ENCODE measurements around the gene HSPB1.
"Not testable (repeated sequence)": the region's sequence is repeated elsewhere in the genome, so short reads cannot be mapped to it uniquely, and the experiment has no call there.

The HSPB1 gene

DNA sequence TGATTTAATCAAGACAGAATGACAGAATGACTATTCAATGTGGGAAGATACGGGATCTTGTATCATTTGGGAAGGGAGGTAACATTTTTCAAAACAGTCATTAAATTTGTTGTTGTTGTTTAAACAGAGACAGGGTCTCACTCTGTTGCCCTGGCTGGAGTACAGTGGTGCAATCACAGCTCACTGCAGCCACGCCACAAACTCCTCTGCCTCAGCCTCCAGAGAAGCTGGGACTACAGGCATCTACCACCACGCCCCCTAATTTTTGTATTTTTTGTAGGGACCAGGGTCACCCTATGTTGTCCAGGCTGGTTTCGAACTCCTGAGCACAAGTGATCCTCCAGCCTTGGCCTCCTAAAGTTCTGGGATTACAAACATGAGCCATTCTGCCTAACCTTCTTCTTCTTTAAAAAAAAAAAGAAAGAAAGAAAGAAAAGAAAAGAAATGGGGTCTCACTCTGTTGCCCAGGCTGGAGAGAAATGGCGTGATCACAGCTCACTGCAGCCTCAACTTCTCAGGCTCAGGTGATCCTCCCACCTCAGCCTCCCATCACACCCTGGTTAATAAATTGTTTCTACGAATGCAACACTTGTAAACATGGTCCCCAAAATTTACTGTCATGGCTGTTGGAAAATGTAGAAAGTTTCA, 32.0 kb downstream of the HSPB1 start:
- no peak for DNase-seq (ENCODE audit: low spot score)

DNA sequence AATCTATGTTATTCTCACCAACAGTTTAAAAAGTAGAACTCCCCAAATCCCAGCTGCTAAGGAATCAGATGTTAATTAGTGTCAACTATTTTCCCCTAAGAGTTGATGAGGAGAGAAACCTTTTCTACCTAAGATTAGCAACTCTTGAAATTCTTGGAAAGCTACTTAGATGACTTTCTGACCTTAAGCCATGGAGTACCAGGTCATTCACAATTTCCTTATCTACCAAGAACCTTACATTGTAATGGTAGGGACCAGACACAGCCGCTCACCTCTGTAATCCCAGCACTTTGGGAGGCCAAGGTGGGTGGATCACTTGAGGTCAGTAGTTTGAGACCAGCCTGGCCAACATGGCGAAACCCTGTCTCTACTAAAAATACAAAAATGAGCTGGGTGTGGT, 32.9 kb downstream of the HSPB1 start:
- not testable (repeated sequence) for DNase-seq (ENCODE audit: low spot score)

DNA sequence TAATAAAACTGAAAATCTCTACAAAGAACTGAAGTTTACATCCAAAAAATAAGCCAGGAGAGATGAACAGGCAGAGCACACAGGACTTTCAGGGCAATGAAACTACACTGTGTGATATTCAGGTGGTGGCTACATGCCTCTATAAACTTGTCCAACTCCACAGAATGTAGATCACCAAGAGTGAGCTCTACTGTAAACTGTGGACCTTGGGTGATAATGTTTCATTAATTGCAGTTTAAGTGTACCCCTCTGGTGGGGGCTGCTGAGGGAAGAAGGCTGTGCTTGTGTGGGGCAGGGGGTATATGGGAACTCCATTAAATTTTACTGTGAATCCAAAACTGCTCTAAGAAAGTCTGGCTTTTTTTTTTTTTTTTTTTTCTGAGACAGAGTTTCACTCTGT, 33.6 kb downstream of the HSPB1 start:
- no peak for DNase-seq (ENCODE audit: low spot score)

- DNase-seq (ENCODE audit: low spot score) = no peak
Observed at GRCh38 chr7:76337147-76337546, 34.7 kb downstream of the HSPB1 start.

DNA sequence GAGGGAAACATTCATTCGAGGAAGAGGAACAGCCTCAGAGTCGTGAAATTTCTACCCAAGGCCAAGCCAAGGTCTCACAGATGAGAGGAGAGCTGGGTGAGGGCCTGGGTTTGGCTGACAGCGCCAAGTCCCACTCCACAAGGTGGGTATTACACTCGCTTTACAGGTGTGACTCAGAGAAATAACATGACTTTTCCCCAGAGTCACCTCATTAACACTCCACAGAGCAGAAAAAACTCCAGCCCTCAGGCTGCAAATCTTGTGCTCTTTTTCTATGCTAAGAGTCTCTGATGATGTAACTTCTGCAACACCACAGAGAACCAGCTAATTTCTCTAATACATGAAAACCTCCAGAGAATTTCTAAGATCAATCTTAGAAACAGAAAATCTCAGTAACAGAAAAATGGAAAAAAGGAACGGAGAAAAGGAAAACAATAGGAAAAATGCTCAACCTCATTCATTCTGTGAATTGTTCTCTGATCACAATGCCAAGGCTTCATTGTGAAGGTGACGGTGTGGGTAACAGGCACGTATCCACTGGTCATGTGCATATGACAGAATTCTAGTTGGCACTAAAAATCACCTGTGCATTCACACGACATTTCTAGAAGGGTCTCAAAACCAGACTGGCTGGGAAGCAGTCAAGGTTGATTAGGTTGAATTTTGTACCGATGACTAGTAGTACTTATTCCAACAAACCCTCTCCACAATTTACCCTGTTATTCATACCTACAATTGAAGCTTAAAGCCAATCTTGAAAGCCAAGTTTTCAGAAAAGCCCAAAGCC, 36.0 kb downstream of the HSPB1 start:
- no peak for DNase-seq (ENCODE audit: low spot score)

DNA sequence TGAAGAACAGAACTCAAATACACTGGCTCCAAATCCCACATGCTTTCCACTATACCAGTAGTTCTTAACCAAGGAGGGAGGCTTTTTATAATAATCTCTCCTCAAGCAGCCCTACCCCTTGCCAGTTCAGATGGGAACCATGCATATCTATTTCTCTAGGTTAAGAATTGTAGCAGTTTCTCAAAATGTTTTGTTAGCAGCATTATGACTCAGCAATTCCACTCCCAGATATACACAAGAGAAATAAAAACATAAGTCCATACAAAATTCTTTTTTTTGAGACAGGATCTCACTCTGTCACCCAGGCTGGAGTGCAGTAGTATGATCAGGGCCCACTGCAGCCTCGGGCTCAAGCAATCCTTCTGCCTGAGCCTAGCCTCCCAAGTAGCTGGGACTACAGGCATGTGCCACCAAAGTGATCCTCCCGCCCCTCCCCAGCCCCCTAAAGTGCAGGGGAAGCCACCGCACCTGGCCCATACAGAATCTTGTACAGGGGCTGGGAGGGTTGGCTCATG, 38.2 kb downstream of the HSPB1 start:
- DNase-seq (ENCODE audit: low spot score) = peak; percentile 57

- no peak for DNase-seq (ENCODE audit: low spot score)
Observed at GRCh38 chr7:76342222-76342621, 39.7 kb downstream of the HSPB1 start.

GRCh38 chr7:76343294-76343930, 40.9 kb downstream of the HSPB1 start:
- DNase-seq (ENCODE audit: low spot score) = no peak

DNA sequence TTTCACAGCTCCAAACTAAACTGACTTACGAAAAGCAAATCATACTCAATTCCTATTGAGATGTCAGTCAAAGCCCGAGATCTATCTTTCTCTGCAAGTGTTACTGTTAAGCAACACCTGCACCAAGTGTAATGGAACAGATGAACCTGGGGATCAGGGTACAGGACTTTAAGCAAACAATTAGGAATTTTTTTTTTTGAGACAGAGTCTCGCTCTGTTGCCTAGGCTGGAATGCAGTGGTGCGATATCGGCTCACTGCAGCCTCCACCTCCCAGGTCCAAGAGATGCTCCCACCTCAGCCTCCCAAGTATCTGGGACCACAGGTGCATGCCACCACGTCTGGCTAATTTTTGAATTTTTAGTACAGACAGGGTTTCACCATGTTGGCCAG, 41.5 kb downstream of the HSPB1 start:
- no peak for DNase-seq (ENCODE audit: low spot score)

GRCh38 chr7:76346097-76346496, 43.6 kb downstream of the HSPB1 start:
- no peak for DNase-seq (ENCODE audit: low spot score)

DNA sequence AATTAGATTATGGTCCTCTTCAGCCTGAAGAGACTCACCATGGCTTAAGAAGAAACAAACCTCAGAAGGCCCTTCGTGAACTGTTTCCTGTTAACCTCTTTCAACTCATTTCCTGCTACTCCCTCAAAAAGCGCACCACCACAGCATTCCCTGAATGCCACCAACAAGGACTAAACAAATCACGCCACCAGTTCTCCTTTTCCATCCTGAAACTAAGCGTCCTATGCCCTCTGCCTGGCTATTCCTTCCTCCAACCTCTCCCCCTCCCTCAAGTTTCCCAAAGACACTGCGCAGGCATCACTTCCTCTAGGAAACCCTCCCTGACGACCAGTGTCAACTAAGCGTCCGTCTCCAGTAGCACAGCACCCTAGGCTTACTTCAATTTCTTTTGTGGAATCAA, 44.3 kb downstream of the HSPB1 start:
- DNase-seq (ENCODE audit: low spot score) = peak; percentile 51

DNA sequence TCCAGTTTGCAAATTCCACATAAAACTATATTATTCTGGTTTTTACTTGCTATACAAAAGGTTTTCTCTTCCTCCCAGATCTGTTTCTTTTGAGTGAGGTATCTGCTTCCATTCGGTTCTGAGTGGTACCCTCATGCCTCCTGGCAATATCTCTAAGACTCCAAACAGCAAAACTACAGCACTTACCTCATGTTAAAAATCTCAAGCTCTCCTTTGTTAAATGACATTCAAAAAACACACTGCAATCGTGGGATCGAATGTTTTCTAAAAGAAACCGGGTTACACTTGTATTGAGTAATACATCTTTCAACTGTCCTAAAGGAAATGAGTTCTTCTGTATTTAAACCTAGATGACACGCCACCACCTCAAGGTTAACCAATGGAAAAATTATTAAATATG, 45.2 kb downstream of the HSPB1 start:
- no peak for DNase-seq (ENCODE audit: low spot score)

GRCh38 chr7:76349313-76349885, 46.9 kb downstream of the HSPB1 start:
- no peak for DNase-seq (ENCODE audit: low spot score)

GRCh38 chr7:76351372-76351771, 48.9 kb downstream of the HSPB1 start:
- DNase-seq (ENCODE audit: low spot score) = no peak

- DNase-seq (ENCODE audit: low spot score) = peak; percentile 14
Observed at GRCh38 chr7:76352193-76352592, 49.7 kb downstream of the HSPB1 start.

GRCh38 chr7:76353744-76354143, 51.3 kb downstream of the HSPB1 start:
- DNase-seq (ENCODE audit: low spot score) = no peak

Measured in hepatic stellate cell (primary cell).